SK-N-MC (cell line): Measurements from ENCODE around the gene PTRH2.

Experiments used
- EZH2 ChIP-seq: fragments of 200-600 bp; sonication (generic); IDR thresholded peaks from one replicate; pipeline ENCODE4 v1.6.1; 2017; ENCODE audit warnings: antibody characterized with exemption
- FOXP2 ChIP-seq: optimal IDR thresholded peaks from 2 replicates; pipeline ENCODE3; 2011; ENCODE audit warnings: mild to moderate bottlenecking, moderate library complexity; ENCODE audit not compliant: insufficient read depth; ENCODE audit errors: extremely low read length, control extremely low read depth
- POLR2AphosphoS5 ChIP-seq: IDR thresholded peaks from 2 replicates; pipeline ENCODE4 v1.6.1; 2012; ENCODE audit warnings: mild to moderate bottlenecking, low read depth, low read length, borderline replicate concordance

DNA sequence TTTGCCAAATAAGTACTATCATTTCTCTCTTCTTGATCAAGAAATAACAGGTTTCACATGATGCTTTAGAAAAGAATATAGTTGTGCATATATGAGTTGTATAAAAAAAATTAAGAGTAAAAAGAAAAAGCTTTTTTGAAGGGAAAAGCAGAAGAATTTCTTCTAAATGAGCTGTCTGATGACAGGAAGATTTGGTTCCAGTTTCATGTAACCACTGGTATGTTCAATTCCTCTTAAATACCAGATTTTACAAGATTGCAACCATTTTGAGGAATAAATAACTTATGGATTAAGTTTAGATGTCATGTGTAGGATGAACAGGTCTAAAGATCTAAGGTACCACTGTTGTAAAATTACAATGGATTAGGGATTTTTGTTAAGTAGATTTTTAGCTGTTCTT, 45.2 kb upstream of the PTRH2 start:
- TF ChIP-seq POLR2AphosphoS5 (no peak), EZH2 (no peak), FOXP2 (no peak)
